GM12891 (cell line): ENCODE data around the gene PCOLCE2.

Source experiments
- POLR2A ChIP-seq: IDR thresholded peaks from 2 replicates; pipeline ENCODE4 v1.6.1; 2011; ENCODE audit warnings: low read depth, low read length, control low read depth
- POLR2AphosphoS5 ChIP-seq: IDR thresholded peaks from 2 replicates; pipeline ENCODE4 v1.6.1; 2011; ENCODE audit warnings: low read depth, low read length, control low read depth
- POU2F2 ChIP-seq: IDR thresholded peaks from 2 replicates; pipeline ENCODE4 v1.6.1; 2011; ENCODE audit warnings: low read depth, mild to moderate bottlenecking, control low read depth, low read length, moderate library complexity
- SPI1 ChIP-seq: IDR thresholded peaks from 2 replicates; pipeline ENCODE4 v1.6.1; 2011; ENCODE audit warnings: low read depth, low read length, control low read depth
- TAF1 ChIP-seq: IDR thresholded peaks from 2 replicates; pipeline ENCODE4 v1.6.1; 2011; ENCODE audit warnings: low read depth, low read length, control low read depth

- TF ChIP-seq POLR2A = no peak
- TF ChIP-seq POLR2AphosphoS5 = no peak
- no peak for TF ChIP-seq TAF1
- no peak for TF ChIP-seq SPI1
- TF ChIP-seq POU2F2 = no peak
Measured at GRCh38 chr3:142910280-142910679, 21.4 kb upstream of the PCOLCE2 start.
